Upper lobe of left lung (tissue), 6 donors: ENCODE results near the gene FAM171A2. TPM values are rescaled to one million over a fixed set of nuclear protein-coding genes. Genes with fewer than 3 reads are reported as not detected.

Experiments
- ATAC-seq, 2 donors: fragments of 200-7000 bp; cut with Tn5 transposase; one replicate each; pipeline ENCODE4 v1.9.1; 2022; ENCODE audit warnings: mild to moderate bottlenecking in 2 of 2, moderate library complexity in 2 of 2; ENCODE audit not compliant: low FRiP score in 2 of 2
- DNase-seq, 2 donors: peaks; one replicate each; pipeline ENCODE4 v3.0.0-alpha.2; 2019 to 2020
- H3K27ac ChIP-seq, 4 donors: fragments of 200-600 bp; sonication (generic); one replicate each; pipeline ENCODE4 v1.5.1; 2016 to 2019
- H3K27me3 ChIP-seq, 4 donors: fragments of 200-600 bp; sonication (generic); one replicate each; pipeline ENCODE4 v1.5.1; 2017 to 2019
- H3K36me3 ChIP-seq, 4 donors: fragments of 200-600 bp; sonication (generic); one replicate each; pipeline ENCODE4 v1.5.1; 2016 to 2019
- H3K4me1 ChIP-seq, 4 donors: fragments of 200-600 bp; sonication (generic); one replicate each; pipeline ENCODE4 v1.5.1; 2018 to 2019
- H3K4me3 ChIP-seq, 4 donors: fragments of 200-600 bp; sonication (generic); one replicate each; pipeline ENCODE4 v1.5.1; 2017 to 2019; ENCODE audit warnings: mild to moderate bottlenecking in 2 of 4, moderate library complexity in 1 of 4
- H3K9me3 ChIP-seq, 4 donors: fragments of 200-600 bp; sonication (generic); one replicate each; pipeline ENCODE4 v1.5.1; 2018 to 2019
- EP300 ChIP-seq, 4 donors: sonication (generic); formaldehyde crosslinking; IDR thresholded peaks; one replicate each; pipeline ENCODE4 v1.5.1; 2017; ENCODE audit warnings: antibody characterized with exemption in 4 of 4, control low read depth in 2 of 4
- POLR2A ChIP-seq, 4 donors: fragments of 450-650 bp; IDR thresholded peaks; one replicate each; pipeline ENCODE4 v1.5.1; 2016 to 2017; ENCODE audit warnings: antibody characterized with exemption in 4 of 4, mild to moderate bottlenecking in 2 of 4
- POLR2AphosphoS5 ChIP-seq, 2 donors: sonication (generic); formaldehyde crosslinking; IDR thresholded peaks; one replicate each; pipeline ENCODE4 v1.5.1; 2017; ENCODE audit warnings: antibody characterized with exemption in 2 of 2
- WGBS, 2 donors: methylation state at CpG; one replicate each; pipeline ENCODE4 v1.1.5; 2017 to 2018; 5-methylcytosine and 5-hydroxymethylcytosine counted together
- total RNA-seq, 6 donors: library from RNA; depleted of rRNA in 4 of 6; stranded (reverse); fragments of >200 nt in 4 of 6; gene quantifications; one replicate each; pipeline versions ENCODE4 v1.1.0 to v1.2.1, GENCODE V29; 2016 to 2021
- TF ChIP-seq, protein P1 (sequence below), 6 experiments: fragments of 450-650 bp in 4 of 6; fragments of 200-600 bp in 2 of 6; sonication (generic) in 2 of 6; IDR thresholded peaks; one replicate each; pipeline ENCODE4 v1.5.1; 2016 to 2019; ENCODE audit warnings: antibody characterized with exemption in 6 of 6
- donor health status: DM: no; HTN: no; CAD: no; lungs with moderate emphysema.
- donor health status: DM: no; HTN: yes; CAD: no; lungs with severe emphysema.

The FAM171A2 gene
- 1 to 10 TPM in 2 of 6 donors, under 1 TPM in 3, not detected in 1; 0.61 to 4.6 (median 0.98) TPM for total RNA-seq

GRCh38 chr17:44363613-44364159 lies at the start of gene FAM171A2:
TSS of gene FAM171A2 (minus strand) at chr17:44363853. CDS start at chr17:44363714, 139 bp downstream.
- Histone ChIP-seq H3K27me3 (peaks cover 0 to 9% (median 3%) of the 10 kb centered on the region in 4 donors), H3K4me1 (peaks cover 15 to 28% (median 20%) of the 10 kb centered on the region in 4 donors), H3K27ac (peak within 1 kb of the TSS in 3 of 4 donors; percentile 21 to 74 (median 44)), H3K9me3 (no peaks in the 10 kb centered on the region), H3K4me3 (peak within 1 kb of the TSS; percentile 48 to 82 (median 56)), H3K36me3 (no peaks in the 10 kb centered on the region)
- ATAC-seq = peak; percentile 66 to 96
- TF ChIP-seq, protein P1, sequence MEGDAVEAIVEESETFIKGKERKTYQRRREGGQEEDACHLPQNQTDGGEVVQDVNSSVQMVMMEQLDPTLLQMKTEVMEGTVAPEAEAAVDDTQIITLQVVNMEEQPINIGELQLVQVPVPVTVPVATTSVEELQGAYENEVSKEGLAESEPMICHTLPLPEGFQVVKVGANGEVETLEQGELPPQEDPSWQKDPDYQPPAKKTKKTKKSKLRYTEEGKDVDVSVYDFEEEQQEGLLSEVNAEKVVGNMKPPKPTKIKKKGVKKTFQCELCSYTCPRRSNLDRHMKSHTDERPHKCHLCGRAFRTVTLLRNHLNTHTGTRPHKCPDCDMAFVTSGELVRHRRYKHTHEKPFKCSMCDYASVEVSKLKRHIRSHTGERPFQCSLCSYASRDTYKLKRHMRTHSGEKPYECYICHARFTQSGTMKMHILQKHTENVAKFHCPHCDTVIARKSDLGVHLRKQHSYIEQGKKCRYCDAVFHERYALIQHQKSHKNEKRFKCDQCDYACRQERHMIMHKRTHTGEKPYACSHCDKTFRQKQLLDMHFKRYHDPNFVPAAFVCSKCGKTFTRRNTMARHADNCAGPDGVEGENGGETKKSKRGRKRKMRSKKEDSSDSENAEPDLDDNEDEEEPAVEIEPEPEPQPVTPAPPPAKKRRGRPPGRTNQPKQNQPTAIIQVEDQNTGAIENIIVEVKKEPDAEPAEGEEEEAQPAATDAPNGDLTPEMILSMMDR (IDR thresholded peaks at IDR 0.05) = peak; percentile 84 to 97 (median 87)
- TF ChIP-seq POLR2AphosphoS5 (IDR thresholded peaks at IDR 0.05) = no peak
- no peak for TF ChIP-seq EP300 (IDR thresholded peaks at IDR 0.05)
- TF ChIP-seq POLR2A (IDR thresholded peaks at IDR 0.05) = no peak
- DNase-seq = peak; percentile 56 to 95
- 2 to 7% methylated on average over 1 to 9 of the region's 63 CpGs for WGBS, 2 donors

DNA sequence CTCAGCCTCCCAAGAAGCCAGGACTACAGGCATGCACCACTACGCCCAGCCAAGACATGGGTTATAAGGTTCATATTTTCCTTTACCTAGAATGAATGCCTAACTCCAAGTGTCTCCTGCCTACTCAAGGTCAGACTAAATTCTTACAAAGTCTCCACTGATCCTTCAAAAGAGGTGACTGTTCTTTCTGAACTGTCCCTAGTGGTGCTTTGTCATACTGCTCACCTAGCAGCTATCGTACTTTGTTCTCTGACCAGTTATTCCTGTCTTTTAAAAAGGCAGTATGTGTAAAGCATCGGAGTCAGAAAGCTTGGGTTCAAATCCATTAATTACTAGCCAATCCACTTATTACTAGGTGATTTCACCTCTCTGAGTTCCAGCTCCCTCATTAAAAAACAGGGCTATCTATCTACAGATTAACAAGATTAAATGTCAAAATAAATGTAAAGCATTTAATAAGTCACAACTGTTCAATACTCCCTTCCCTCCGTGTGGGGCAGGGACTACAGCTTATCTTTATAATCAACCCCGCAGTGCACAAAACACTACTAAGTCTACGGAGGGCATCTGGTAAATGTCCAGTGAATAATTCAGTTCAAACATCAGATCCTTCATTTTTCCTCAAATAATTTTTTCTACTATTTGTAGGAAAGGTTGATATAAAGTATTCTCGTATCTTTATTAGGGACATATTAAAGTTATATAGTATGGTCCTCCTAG lies 45.8 kb upstream of the FAM171A2 start:
- Histone ChIP-seq H3K4me1 (no peaks in the 10 kb centered on the region), H3K27me3 (no peaks in the 10 kb centered on the region), H3K9me3 (no peaks in the 10 kb centered on the region), H3K27ac (no peak overlapping the region), H3K4me3 (no peak overlapping the region), H3K36me3 (peaks cover 2 to 11% (median 8%) of the 10 kb centered on the region in 4 donors)
- ATAC-seq (no peak), DNase-seq (no peak)
- TF ChIP-seq POLR2AphosphoS5 (IDR thresholded peaks at IDR 0.05) (no peak), POLR2A (IDR thresholded peaks at IDR 0.05) (no peak), EP300 (IDR thresholded peaks at IDR 0.05) (no peak)
- TF ChIP-seq, protein P1 (IDR thresholded peaks at IDR 0.05) = no peak
- WGBS, 2 donors = 88 to 90% methylated on average over 7 of the region's 7 CpGs

GRCh38 chr17:44408786-44409185 lies 45.1 kb upstream of the FAM171A2 start:
- no peak overlapping the region for H3K4me3 ChIP-seq
- H3K36me3 ChIP-seq = peaks cover 2 to 18% (median 10%) of the 10 kb centered on the region in 4 donors
- ATAC-seq = no peak
- H3K9me3 ChIP-seq = no peaks in the 10 kb centered on the region
- TF ChIP-seq POLR2A (IDR thresholded peaks at IDR 0.05) (no peak), POLR2AphosphoS5 (IDR thresholded peaks at IDR 0.05) (no peak), EP300 (IDR thresholded peaks at IDR 0.05) (no peak)
- TF ChIP-seq, protein P1 (IDR thresholded peaks at IDR 0.05) = no peak
- no peaks in the 10 kb centered on the region for H3K27me3 ChIP-seq
- DNase-seq = no peak
- no peaks in the 10 kb centered on the region for H3K4me1 ChIP-seq
- 88 to 93% methylated on average over 4 of the region's 4 CpGs for whole genome bisulfite sequencing, 2 donors
- H3K27ac ChIP-seq = no peak overlapping the region

GRCh38 chr17:44402564-44403172 lies 39.0 kb upstream of the FAM171A2 start:
- no peak for DNase-seq
- no peaks in the 10 kb centered on the region for H3K4me1 ChIP-seq
- H3K36me3 ChIP-seq = peaks cover 25 to 70% (median 50%) of the 10 kb centered on the region in 4 donors

More at GRCh38 chr17:44402564-44403172, 39.0 kb upstream of the FAM171A2 start:
- Histone ChIP-seq H3K27ac (no peak overlapping the region), H3K4me3 (no peak overlapping the region), H3K27me3 (no peaks in the 10 kb centered on the region), H3K9me3 (no peaks in the 10 kb centered on the region)
- no peak for ATAC-seq
- TF ChIP-seq, protein P1 (IDR thresholded peaks at IDR 0.05) = no peak
- TF ChIP-seq POLR2AphosphoS5 (IDR thresholded peaks at IDR 0.05) (no peak), EP300 (IDR thresholded peaks at IDR 0.05) (no peak), POLR2A (IDR thresholded peaks at IDR 0.05) (no peak)
- 94 to 99% methylated on average over 5 of the region's 5 CpGs for WGBS, 2 donors
